ENCODE data around the gene XRRA1.
"Not testable (repeated sequence)": the region's sequence is repeated elsewhere in the genome, so short reads cannot be mapped to it uniquely, and the experiment has no call there.

XRRA1 gene

GRCh38 chr11:74896311-74896710 is 52.6 kb downstream of the XRRA1 start:
- no peak for DNase-seq (ENCODE audit: low read depth)

- DNase-seq (ENCODE audit: low read depth), result no peak
Measured at GRCh38 chr11:74895340-74896116, 53.4 kb downstream of the XRRA1 start.

- DNase-seq (ENCODE audit: low read depth), result not testable (repeated sequence)
Measured at GRCh38 chr11:74893015-74893414, 55.9 kb downstream of the XRRA1 start.

GRCh38 chr11:74877132-74877531 is 71.8 kb downstream of the XRRA1 start:
- no peak for DNase-seq (ENCODE audit: low read depth)

- no peak for DNase-seq (ENCODE audit: low read depth)
Measured at GRCh38 chr11:74871037-74871436, 77.9 kb downstream of the XRRA1 start.

GRCh38 chr11:74870485-74870884 is 78.4 kb downstream of the XRRA1 start:
- no peak for DNase-seq (ENCODE audit: low read depth)

GRCh38 chr11:74866557-74866956 is 82.3 kb downstream of the XRRA1 start:
- DNase-seq (ENCODE audit: low read depth), result no peak

GRCh38 chr11:74863410-74863809 is 85.5 kb downstream of the XRRA1 start:
- no peak for DNase-seq (ENCODE audit: low read depth)

GRCh38 chr11:74860743-74861142 is 88.1 kb downstream of the XRRA1 start:
- no peak for DNase-seq (ENCODE audit: low read depth)

- no peak for DNase-seq (ENCODE audit: low read depth)
Measured at GRCh38 chr11:74853223-74853622, 95.7 kb downstream of the XRRA1 start.

- no peak for DNase-seq (ENCODE audit: low read depth)
Measured at GRCh38 chr11:74849525-74850391, 99.1 kb downstream of the XRRA1 start.

- DNase-seq (ENCODE audit: low read depth), result no peak
Measured at GRCh38 chr11:74847895-74848294, 101.0 kb downstream of the XRRA1 start.

- no peak for DNase-seq (ENCODE audit: low read depth)
Measured at GRCh38 chr11:74847395-74847794, 101.5 kb downstream of the XRRA1 start.

GRCh38 chr11:74846770-74847169 is 102.1 kb downstream of the XRRA1 start:
- no peak for DNase-seq (ENCODE audit: low read depth)

- DNase-seq (ENCODE audit: low read depth), result no peak
Measured at GRCh38 chr11:74845978-74846517, 102.8 kb downstream of the XRRA1 start.

- no peak for DNase-seq (ENCODE audit: low read depth)
Measured at GRCh38 chr11:74844865-74845264, 104.0 kb downstream of the XRRA1 start.

GRCh38 chr11:74844072-74844471 is 104.8 kb downstream of the XRRA1 start:
- DNase-seq (ENCODE audit: low read depth), result no peak

- no peak for DNase-seq (ENCODE audit: low read depth)
Measured at GRCh38 chr11:74842967-74843366, 105.9 kb downstream of the XRRA1 start.

GRCh38 chr11:74840486-74840885 is 108.4 kb downstream of the XRRA1 start:
- no peak for DNase-seq (ENCODE audit: low read depth)

GRCh38 chr11:74839971-74840370 is 108.9 kb downstream of the XRRA1 start:
- no peak for DNase-seq (ENCODE audit: low read depth)

- DNase-seq (ENCODE audit: low read depth), result no peak
Measured at GRCh38 chr11:74839446-74839845, 109.4 kb downstream of the XRRA1 start.

- DNase-seq (ENCODE audit: low read depth), result no peak
Measured at GRCh38 chr11:74838188-74838587, 110.7 kb downstream of the XRRA1 start.

- DNase-seq (ENCODE audit: low read depth), result no peak
Measured at GRCh38 chr11:74837191-74837590, 111.7 kb downstream of the XRRA1 start.

Measured in T follicular helper cell (primary cell).